Activated T-helper 1 cell treated with anti-CD3 and anti-CD28 coated beads, Interleukin-2, amount 50 U/mL, for 16 hours (primary cell): ENCODE data around the gene RPL14.
"Not testable (repeated sequence)": the region's sequence is repeated elsewhere in the genome, so short reads cannot be mapped to it uniquely, and the experiment has no call there.

ENCODE experiments used
- DNase-seq, 2 donors: peaks; one replicate each; pipeline ENCODE4 v3.0.0-alpha.2; 2020; ENCODE audit warnings: low read depth in 1 of 2, low spot score in 1 of 2

RPL14 gene

GRCh38 chr3:40462838-40463237 lies 5.7 kb downstream of the RPL14 start:
- DNase-seq = not testable (repeated sequence)

- DNase-seq = no peak
Observed at GRCh38 chr3:40463579-40463978, 6.4 kb downstream of the RPL14 start.

- no peak for DNase-seq
Observed at GRCh38 chr3:40464339-40465110, 7.4 kb downstream of the RPL14 start.

- DNase-seq = no peak
Observed at GRCh38 chr3:40465111-40465407, 7.9 kb downstream of the RPL14 start.

- DNase-seq = no peak
Observed at GRCh38 chr3:40465456-40465855, 8.3 kb downstream of the RPL14 start.

GRCh38 chr3:40468018-40468417 lies 10.9 kb downstream of the RPL14 start:
- no peak for DNase-seq

- DNase-seq = no peak
Observed at GRCh38 chr3:40470701-40471100, 13.6 kb downstream of the RPL14 start.

GRCh38 chr3:40476478-40477470 lies 19.6 kb downstream of the RPL14 start, which contains the start of gene ZNF619:
Gene ZNF619, plus strand, starts transcription at chr3:40477122. Its CDS starts 858 bp downstream, at chr3:40477980.
- DNase-seq = peak; percentile 15 to 32

GRCh38 chr3:40477666-40478065 lies 20.5 kb downstream of the RPL14 start:
- DNase-seq = no peak

- DNase-seq = no peak
Observed at GRCh38 chr3:40487172-40487571, 30.0 kb downstream of the RPL14 start.

- no peak for DNase-seq
Observed at GRCh38 chr3:40490916-40491315, 33.8 kb downstream of the RPL14 start.

- no peak for DNase-seq
Observed at GRCh38 chr3:40494698-40495097, 37.6 kb downstream of the RPL14 start.

GRCh38 chr3:40497288-40497687 lies 40.1 kb downstream of the RPL14 start:
- DNase-seq = no peak

- DNase-seq = no peak
Observed at GRCh38 chr3:40499952-40500351, 42.8 kb downstream of the RPL14 start.

- DNase-seq = no peak
Observed at GRCh38 chr3:40502034-40502433, 44.9 kb downstream of the RPL14 start.

- no peak for DNase-seq
Observed at GRCh38 chr3:40504636-40505430, 47.7 kb downstream of the RPL14 start.

GRCh38 chr3:40505599-40506462 lies 48.7 kb downstream of the RPL14 start, which contains the start of gene ZNF620:
Gene ZNF620, plus strand, starts transcription at chr3:40506039. Its CDS starts 314 bp downstream, at chr3:40506353.
- peak; percentile 12 to 25 for DNase-seq

- no peak for DNase-seq
Observed at GRCh38 chr3:40511031-40511718, 54.0 kb downstream of the RPL14 start.

GRCh38 chr3:40516201-40516600 lies 59.1 kb downstream of the RPL14 start:
- DNase-seq = no peak

- no peak for DNase-seq
Observed at GRCh38 chr3:40518067-40518466, 60.9 kb downstream of the RPL14 start.
